Measurements from ENCODE around the gene CERS6.

The CERS6 gene

DNA sequence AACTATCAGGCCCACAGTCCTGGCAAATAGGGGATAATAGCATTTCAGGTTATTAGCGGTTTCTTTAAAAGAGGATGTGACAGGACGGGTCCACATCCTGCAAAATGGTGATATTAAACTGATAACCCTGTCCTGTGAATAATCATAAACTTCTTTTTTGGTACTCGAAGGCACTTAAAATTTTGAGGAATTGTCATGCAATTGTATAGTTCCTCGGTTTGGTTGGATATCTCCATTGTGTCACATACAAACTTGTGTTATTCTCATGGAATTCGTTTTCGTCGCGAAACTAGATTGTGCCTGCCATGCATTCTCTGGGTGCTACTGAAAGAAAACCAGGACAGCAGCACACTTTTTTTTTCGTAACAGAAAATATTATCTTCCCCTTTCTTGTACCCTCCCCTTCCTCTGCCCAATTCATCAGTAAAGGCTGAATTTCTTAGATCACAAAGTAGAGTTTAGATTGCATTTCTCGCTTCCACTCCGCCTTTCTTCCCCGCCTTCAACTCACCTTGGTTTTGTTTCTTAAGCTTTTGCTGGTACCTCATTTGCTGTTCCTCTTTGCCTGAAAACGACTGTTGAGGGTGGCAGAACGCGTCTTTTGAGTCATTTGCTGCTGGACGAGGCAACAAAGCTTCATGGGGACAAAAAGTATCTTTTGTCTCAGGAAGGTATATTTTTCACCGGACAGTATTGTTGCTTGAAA, 1.3 kb downstream of the CERS6 start:
- TF ChIP-seq, protein P1, sequence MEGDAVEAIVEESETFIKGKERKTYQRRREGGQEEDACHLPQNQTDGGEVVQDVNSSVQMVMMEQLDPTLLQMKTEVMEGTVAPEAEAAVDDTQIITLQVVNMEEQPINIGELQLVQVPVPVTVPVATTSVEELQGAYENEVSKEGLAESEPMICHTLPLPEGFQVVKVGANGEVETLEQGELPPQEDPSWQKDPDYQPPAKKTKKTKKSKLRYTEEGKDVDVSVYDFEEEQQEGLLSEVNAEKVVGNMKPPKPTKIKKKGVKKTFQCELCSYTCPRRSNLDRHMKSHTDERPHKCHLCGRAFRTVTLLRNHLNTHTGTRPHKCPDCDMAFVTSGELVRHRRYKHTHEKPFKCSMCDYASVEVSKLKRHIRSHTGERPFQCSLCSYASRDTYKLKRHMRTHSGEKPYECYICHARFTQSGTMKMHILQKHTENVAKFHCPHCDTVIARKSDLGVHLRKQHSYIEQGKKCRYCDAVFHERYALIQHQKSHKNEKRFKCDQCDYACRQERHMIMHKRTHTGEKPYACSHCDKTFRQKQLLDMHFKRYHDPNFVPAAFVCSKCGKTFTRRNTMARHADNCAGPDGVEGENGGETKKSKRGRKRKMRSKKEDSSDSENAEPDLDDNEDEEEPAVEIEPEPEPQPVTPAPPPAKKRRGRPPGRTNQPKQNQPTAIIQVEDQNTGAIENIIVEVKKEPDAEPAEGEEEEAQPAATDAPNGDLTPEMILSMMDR (IDR thresholded peaks at IDR 0.05; ENCODE audit: low read depth, low read length), result no peak
- no peak for DNase-seq
- peak overlapping the region; percentile 76 for H3K4me3 ChIP-seq (ENCODE audit: low read depth, low read length)

DNA sequence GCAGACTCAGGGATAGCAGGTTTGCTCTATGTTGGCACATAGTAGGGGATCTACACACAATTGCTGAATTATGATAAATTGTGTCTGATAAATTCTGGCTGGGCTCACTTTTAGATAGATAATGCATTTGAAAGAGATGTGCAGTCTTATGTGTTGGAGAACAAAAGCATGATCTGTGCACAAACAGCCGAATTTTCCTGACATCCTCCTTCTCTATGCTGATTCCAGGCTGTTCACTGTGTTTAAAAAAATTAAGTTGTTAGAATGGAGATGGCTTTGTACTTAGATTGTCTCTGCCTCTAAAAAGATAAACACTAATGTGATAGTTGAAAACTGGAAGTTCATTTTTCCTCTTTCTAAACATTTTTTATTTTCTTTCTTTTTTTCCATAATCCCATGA, 2.1 kb downstream of the CERS6 start:
- Histone ChIP-seq H3K9me3 (no peaks in the 10 kb centered on the region), H3K36me3 (no peaks in the 10 kb centered on the region), H3K4me3 (ENCODE audit: low read depth, low read length) (peak overlapping the region; percentile 76), H3K4me1 (no peaks in the 10 kb centered on the region), H3K27me3 (no peaks in the 10 kb centered on the region)
- TF ChIP-seq, protein P1 (IDR thresholded peaks at IDR 0.05; ENCODE audit: low read depth, low read length), result no peak
- no peak for DNase-seq

More for the DNA sequence above, 1.3 kb downstream of the CERS6 start:
- Histone ChIP-seq H3K9me3 (no peaks in the 10 kb centered on the region), H3K36me3 (no peaks in the 10 kb centered on the region), H3K27me3 (no peaks in the 10 kb centered on the region), H3K4me1 (no peaks in the 10 kb centered on the region)

DNA sequence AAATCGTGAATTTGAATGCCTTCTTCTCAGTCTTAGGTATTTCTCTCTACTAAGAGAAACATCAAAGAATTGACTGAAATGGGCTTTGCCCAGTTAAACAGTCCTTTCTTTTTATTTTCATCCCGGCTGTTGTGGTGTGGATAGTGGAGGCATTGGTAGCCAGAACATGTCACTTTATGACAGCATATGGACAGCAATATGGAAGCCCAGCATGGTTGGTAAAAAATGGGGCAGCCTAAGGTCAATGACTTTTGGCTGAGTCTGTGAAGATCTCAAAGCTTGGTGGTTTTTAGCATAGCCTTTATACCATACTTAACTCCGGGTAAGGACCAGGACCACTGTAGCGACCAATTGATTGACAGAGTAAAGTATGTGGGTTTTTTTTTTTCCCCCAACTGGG, 3.2 kb downstream of the CERS6 start:
- Histone ChIP-seq H3K4me3 (ENCODE audit: low read depth, low read length) (no peak overlapping the region), H3K4me1 (no peaks in the 10 kb centered on the region)
- TF ChIP-seq, protein P1 (IDR thresholded peaks at IDR 0.05; ENCODE audit: low read depth, low read length), result no peak

DNA sequence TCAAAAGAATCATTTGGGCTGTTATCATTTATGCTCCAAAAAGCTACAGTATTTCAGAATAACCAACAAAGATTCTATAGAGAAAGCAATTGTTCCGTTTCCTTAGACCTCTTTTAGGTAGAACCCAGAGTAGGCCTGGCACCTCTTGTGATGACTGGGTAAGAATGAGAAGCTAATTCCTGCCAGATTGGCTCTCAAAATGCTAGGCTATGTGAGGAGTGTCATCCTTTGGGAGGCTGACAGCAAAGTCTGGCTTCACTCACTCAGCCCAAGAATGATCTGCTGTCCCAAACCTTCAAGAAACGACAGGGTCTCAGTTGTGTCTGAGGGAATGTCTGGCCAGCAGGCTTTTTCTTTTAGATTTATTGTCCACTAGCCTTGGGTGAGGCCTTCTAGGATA, 4.5 kb downstream of the CERS6 start:
- Histone ChIP-seq H3K27me3 (no peaks in the 10 kb centered on the region), H3K4me1 (no peaks in the 10 kb centered on the region), H3K4me3 (ENCODE audit: low read depth, low read length) (no peak overlapping the region), H3K9me3 (no peaks in the 10 kb centered on the region), H3K36me3 (no peaks in the 10 kb centered on the region)
- no peak for DNase-seq
- TF ChIP-seq, protein P1 (IDR thresholded peaks at IDR 0.05; ENCODE audit: low read depth, low read length), result no peak

More for the DNA sequence above, 3.2 kb downstream of the CERS6 start:
- Histone ChIP-seq H3K36me3 (no peaks in the 10 kb centered on the region), H3K27me3 (no peaks in the 10 kb centered on the region), H3K9me3 (no peaks in the 10 kb centered on the region)
- DNase-seq, result no peak

DNA sequence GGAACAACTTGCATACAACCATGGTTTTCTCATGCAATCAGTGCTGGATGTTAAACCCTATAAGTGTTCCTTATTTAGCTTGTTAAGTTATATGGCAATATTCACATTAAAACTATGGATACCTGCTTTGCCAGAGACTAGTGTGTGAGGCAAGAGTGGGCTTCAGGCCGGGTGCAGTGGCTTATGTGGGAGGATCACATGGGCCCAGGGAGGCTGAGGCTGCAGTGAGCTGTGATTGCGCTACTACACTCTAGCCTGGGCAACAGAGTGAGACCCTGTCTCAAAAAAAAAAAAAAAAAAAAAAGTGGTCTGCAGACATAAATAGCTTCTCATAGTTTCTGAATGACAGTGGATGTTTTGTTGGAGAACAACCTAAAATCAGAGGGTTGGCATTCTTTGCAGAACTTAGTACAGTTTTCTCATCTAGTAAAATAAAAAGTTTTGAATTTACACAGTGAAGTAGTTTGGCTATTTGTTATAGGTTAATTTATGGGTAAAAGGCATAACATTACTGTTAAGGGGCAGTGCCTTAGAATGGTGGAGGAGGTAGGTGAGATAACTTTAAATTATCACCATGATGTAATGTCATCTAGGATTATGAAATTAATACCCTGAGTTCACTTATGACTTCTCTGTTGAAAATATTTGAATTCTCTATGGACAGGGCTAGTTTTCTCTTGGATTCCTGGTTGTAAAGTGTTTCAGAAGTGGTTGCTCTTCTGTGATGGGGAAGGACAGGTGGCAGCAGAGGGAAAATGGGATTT, 5.3 kb downstream of the CERS6 start:
- DNase-seq, result no peak

More for the DNA sequence above, 5.3 kb downstream of the CERS6 start:
- Histone ChIP-seq H3K36me3 (no peaks in the 10 kb centered on the region), H3K4me1 (no peaks in the 10 kb centered on the region), H3K27me3 (no peaks in the 10 kb centered on the region), H3K4me3 (ENCODE audit: low read depth, low read length) (no peak overlapping the region), H3K9me3 (no peaks in the 10 kb centered on the region)
- TF ChIP-seq, protein P1 (IDR thresholded peaks at IDR 0.05; ENCODE audit: low read depth, low read length), result no peak

Measured in BE2C (cell line).